ENCODE measurements around the gene GTF2F1. TPM values are rescaled to one million over a fixed set of nuclear protein-coding genes. Genes with fewer than 3 reads are reported as not detected.

Gene GTF2F1
- total and polyA plus RNA-seq, 10 donors: 28.3 to 51.4 (median 41.5) TPM

- Histone ChIP-seq H3K27ac (no peak overlapping the region), H3K9me3 (peaks cover 0 to 5% (median 0%) of the 10 kb centered on the region in 8 donors), H3K36me3 (no peaks in the 10 kb centered on the region), H3K4me3 (no peak overlapping the region), H3K27me3 (replicated peaks in 1 of 7) (no peaks in the 10 kb centered on the region), H3K4me1 (no peaks in the 10 kb centered on the region)
- DNase-seq: no peak
- intact Hi-C loops (cut with DNase I; ENCODE audit: low total_unique reads): no loop called here
- TF ChIP-seq CTCF (IDR thresholded peaks at IDR 0.05 in 8 of 11, conservative IDR thresholded peaks at IDR 0.05 in 3 of 11) (no peak), POLR2AphosphoS5 (IDR thresholded peaks at IDR 0.05) (no peak), POLR2A (IDR thresholded peaks at IDR 0.05) (no peak)
- 87 to 96% (median 89%) methylated on average over 6 of the region's 6 CpGs for WGBS, 5 donors
Measured at GRCh38 chr19:6334490-6335285, 58.3 kb downstream of the GTF2F1 start.

GRCh38 chr19:6333439-6333838 is 59.5 kb downstream of the GTF2F1 start, which contains the start of gene ACER1:
ACER1 (minus strand) TSS chr19:6333612; CDS start chr19:6333551, 61 bp downstream.
- WGBS, 5 donors: 74 to 91% (median 84%) methylated on average over 17 of the region's 17 CpGs
- no peak for DNase-seq

More at GRCh38 chr19:6333439-6333838, 59.5 kb downstream of the GTF2F1 start, which contains the start of gene ACER1:
- no peaks in the 10 kb centered on the region for H3K9me3 ChIP-seq
- no peaks in the 10 kb centered on the region for H3K27me3 ChIP-seq (replicated peaks in 1 of 7)
- H3K27ac ChIP-seq: no peak within 1 kb of the TSS
- H3K4me3 ChIP-seq: no peak within 1 kb of the TSS
- intact Hi-C loops (cut with DNase I; ENCODE audit: low total_unique reads): no loop called here
- H3K4me1 ChIP-seq: no peaks in the 10 kb centered on the region
- TF ChIP-seq POLR2A (IDR thresholded peaks at IDR 0.05) (no peak), POLR2AphosphoS5 (IDR thresholded peaks at IDR 0.05) (no peak), CTCF (IDR thresholded peaks at IDR 0.05 in 8 of 11, conservative IDR thresholded peaks at IDR 0.05 in 3 of 11) (no peak)
- H3K36me3 ChIP-seq: no peaks in the 10 kb centered on the region

Small RNA genes within 50 kb of the gene (microRNA-seq; reads per million reads assigned to microRNA genes)
- gene MIR3940: 2.0 to 21.0 (median 15.9) reads per million in 3 donors
- 0 reads per million in 3 donors for gene MIR6790
- 0.57 to 1.1 (median 0.72) reads per million in 3 donors for gene MIR6885

Small RNA genes within 50 kb of the gene (small RNA-seq; reads per million reads assigned to genes)
- gene MIR6790: 0 to 0.08 (median 0) reads per million in 4 donors
- 0 to 0.14 (median 0) reads per million in 4 donors for gene MIR6885

Other genes starting within 250 kb of the GTF2F1 start
- gene MLLT1, start 113.2 kb downstream of the GTF2F1 start, total RNA-seq: 10 to 100 TPM; 18.9 to 57.2 (median 41.3) TPM
- 10 to 100 TPM; 10.1 to 20.6 (median 15.0) TPM for gene MLLT1, start 113.2 kb downstream of the GTF2F1 start, polyA plus RNA-seq
- under 1 TPM in 2 of 7 donors, not detected in 5; 0.23 to 0.66 TPM for gene ACER1, start 59.6 kb downstream of the GTF2F1 start, total RNA-seq
- under 1 TPM; 0.11 to 0.19 (median 0.12) TPM for gene ACER1, start 59.6 kb downstream of the GTF2F1 start, polyA plus RNA-seq
- gene CLPP, start 31.6 kb downstream of the GTF2F1 start, total RNA-seq: 10 to 100 TPM; 45.3 to 68.6 (median 53.7) TPM
- gene CLPP, start 31.6 kb downstream of the GTF2F1 start, polyA plus RNA-seq: 10 to 100 TPM; 43.6 to 66.4 (median 55.9) TPM
- gene ALKBH7, start 20.4 kb downstream of the GTF2F1 start, total RNA-seq: 10 to 100 TPM; 35.5 to 50.6 (median 42.5) TPM
- gene ALKBH7, start 20.4 kb downstream of the GTF2F1 start, polyA plus RNA-seq: 10 to 100 TPM; 64.6 to 80.3 (median 68.3) TPM
- gene PSPN, start 17.2 kb downstream of the GTF2F1 start, total RNA-seq: 1 to 10 TPM; 1.3 to 2.2 (median 1.9) TPM
- gene PSPN, start 17.2 kb downstream of the GTF2F1 start, polyA plus RNA-seq: 1 to 10 TPM in 1 of 3 donors, under 1 TPM in 2; 0.43 to 1.2 (median 0.53) TPM
- 100 to 1,000 TPM in 6 of 7 donors, 10 to 100 TPM in 1; 89.4 to 174 (median 155) TPM for gene KHSRP, start 31.6 kb upstream of the GTF2F1 start, total RNA-seq
- 100 to 1,000 TPM in 1 of 3 donors, 10 to 100 TPM in 2; 35.8 to 139 (median 55.3) TPM for gene KHSRP, start 31.6 kb upstream of the GTF2F1 start, polyA plus RNA-seq
- under 1 TPM in 1 of 7 donors, not detected in 6; 0.58 TPM for gene SLC25A41, start 40.6 kb upstream of the GTF2F1 start, total RNA-seq
- under 1 TPM; 0.18 to 0.77 (median 0.35) TPM for gene SLC25A41, start 40.6 kb upstream of the GTF2F1 start, polyA plus RNA-seq
- gene SLC25A23, start 66.6 kb upstream of the GTF2F1 start, total RNA-seq: 10 to 100 TPM; 14.9 to 39.6 (median 19.6) TPM
- gene SLC25A23, start 66.6 kb upstream of the GTF2F1 start, polyA plus RNA-seq: 10 to 100 TPM in 2 of 3 donors, 1 to 10 TPM in 1; 7.5 to 11.4 (median 10.5) TPM
- 1 to 10 TPM in 5 of 7 donors, not detected in 2; 1.1 to 2.0 (median 1.3) TPM for gene CRB3, start 71.1 kb upstream of the GTF2F1 start, total RNA-seq
- gene CRB3, start 71.1 kb upstream of the GTF2F1 start, polyA plus RNA-seq: 1 to 10 TPM; 1.0 to 1.5 (median 1.1) TPM
- gene DENND1C, start 88.6 kb upstream of the GTF2F1 start, total RNA-seq: 10 to 100 TPM; 39.3 to 70.9 (median 58.5) TPM
- 10 to 100 TPM; 36.8 to 67.1 (median 65.1) TPM for gene DENND1C, start 88.6 kb upstream of the GTF2F1 start, polyA plus RNA-seq
- gene TUBB4A, start 109.1 kb upstream of the GTF2F1 start, total RNA-seq: 10 to 100 TPM; 11.4 to 23.8 (median 20.7) TPM
- 1 to 10 TPM; 1.7 to 7.2 (median 2.0) TPM for gene TUBB4A, start 109.1 kb upstream of the GTF2F1 start, polyA plus RNA-seq
- gene TNFSF9, start 137.9 kb upstream of the GTF2F1 start, total RNA-seq: 1 to 10 TPM in 6 of 7 donors, under 1 TPM in 1; 0.72 to 4.1 (median 3.3) TPM
- gene TNFSF9, start 137.9 kb upstream of the GTF2F1 start, polyA plus RNA-seq: 1 to 10 TPM; 1.5 to 3.1 (median 2.7) TPM
- gene CD70, start 198.0 kb upstream of the GTF2F1 start, total RNA-seq: 1 to 10 TPM in 6 of 7 donors, under 1 TPM in 1; 0.69 to 7.3 (median 3.0) TPM
- gene CD70, start 198.0 kb upstream of the GTF2F1 start, polyA plus RNA-seq: 1 to 10 TPM; 3.6 to 6.6 (median 3.9) TPM